Tibial nerve (tissue), 4 donors: Measurements from ENCODE around the gene CFDP1. TPM values are rescaled to one million over a fixed set of nuclear protein-coding genes. Genes with fewer than 3 reads are reported as not detected.
A peak's percentile ranks its signal among the peaks of the same experiment; 100 is the strongest.

Source experiments
- DNase-seq, 2 donors: peaks; one replicate each; pipeline ENCODE4 v3.0.0-alpha.2; 2019; ENCODE audit warnings: low spot score in 2 of 2
- H3K27ac ChIP-seq, 4 donors: fragments of 200-600 bp; sonication (generic) in 3 of 4; one replicate each; pipeline ENCODE4 v1.5.1; 2017 to 2019; ENCODE audit warnings: mild to moderate bottlenecking in 1 of 4
- H3K27me3 ChIP-seq, 2 donors: fragments of 200-600 bp; sonication (generic) in 1 of 2; one replicate each; pipeline versions ENCODE4 v1.5.1 to v1.6.0; 2017 to 2019
- H3K36me3 ChIP-seq, 3 donors: fragments of 200-600 bp; sonication (generic); one replicate each; pipeline ENCODE4 v1.5.1; 2018 to 2019
- H3K4me1 ChIP-seq, 4 donors: fragments of 200-600 bp; sonication (generic) in 3 of 4; one replicate each; pipeline ENCODE4 v1.5.1; 2017 to 2019
- H3K4me3 ChIP-seq, 4 donors: fragments of 200-600 bp; sonication (generic) in 3 of 4; one replicate each; pipeline ENCODE4 v1.5.1; 2017 to 2019; ENCODE audit warnings: mild to moderate bottlenecking in 1 of 4, moderate library complexity in 1 of 4
- H3K9me3 ChIP-seq, 4 donors: fragments of 200-600 bp; sonication (generic) in 3 of 4; one replicate each; pipeline ENCODE4 v1.5.1; 2017 to 2019
- EP300 ChIP-seq, 2 donors: sonication (generic); formaldehyde crosslinking; IDR thresholded peaks; one replicate each; pipeline ENCODE4 v1.6.1; 2017; ENCODE audit warnings: antibody characterized with exemption in 2 of 2, mild to moderate bottlenecking in 1 of 2
- POLR2A ChIP-seq, 2 donors: fragments of 450-650 bp; IDR thresholded peaks; one replicate each; pipeline ENCODE4 v1.6.1; 2017; ENCODE audit warnings: antibody characterized with exemption in 2 of 2, mild to moderate bottlenecking in 2 of 2, moderate library complexity in 2 of 2
- WGBS, 2 donors: methylation state at CpG; one replicate each; pipeline ENCODE4 v1.1.5; 2018; 5-methylcytosine and 5-hydroxymethylcytosine counted together
- total RNA-seq, 4 donors: library from RNA; depleted of rRNA; stranded (reverse); fragments of >200 nt; gene quantifications; one replicate each; pipeline ENCODE4 v1.1.0, GENCODE V29; 2016
- TF ChIP-seq, protein P1 (sequence below), 5 experiments: fragments of 200-600 bp in 3 of 5; fragments of 450-650 bp in 2 of 5; sonication (generic) in 3 of 5; IDR thresholded peaks; one replicate each; pipeline ENCODE4 v1.5.1; 2016 to 2019; ENCODE audit warnings: antibody characterized with exemption in 5 of 5, mild to moderate bottlenecking in 3 of 5, moderate library complexity in 2 of 5

Gene CFDP1
- total RNA-seq, 4 donors from 2014 or later = 35.6 to 120 (median 62.4) TPM

DNA sequence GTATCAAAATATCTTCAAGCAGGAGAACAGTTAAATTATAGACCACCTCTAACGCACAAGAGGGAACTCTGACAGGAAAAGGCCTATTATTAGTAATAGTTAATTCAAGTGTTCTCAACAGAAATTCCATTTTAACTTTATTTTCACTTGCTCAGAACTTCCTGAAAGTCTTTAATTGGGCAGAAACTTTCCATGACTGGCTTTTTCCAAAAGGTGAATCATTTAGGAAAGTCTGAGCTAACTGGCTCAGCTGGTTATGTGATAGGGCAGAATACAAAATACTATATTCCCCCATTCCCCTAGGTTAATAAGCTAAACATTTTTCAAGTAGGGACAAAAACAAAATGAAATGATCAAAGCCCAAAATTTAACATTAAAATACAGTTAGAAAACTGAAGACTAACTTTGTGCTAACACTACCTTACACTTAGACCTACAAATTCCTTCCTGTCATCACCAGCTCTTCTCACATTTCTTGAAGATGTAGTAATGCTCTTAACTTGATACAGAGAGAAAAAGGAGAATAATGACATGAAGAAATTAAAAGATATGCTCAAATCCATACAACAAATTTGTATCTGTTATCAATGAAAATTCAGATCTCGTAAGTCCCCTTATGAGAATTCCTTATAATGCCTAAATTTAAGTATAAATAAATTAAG is 31.0 kb downstream of the CFDP1 start:
- H3K36me3 ChIP-seq = peaks cover 0 to 27% (median 0%) of the 10 kb centered on the region in 3 donors
- peak overlapping the region; percentile 11 to 69 (median 62) for H3K27ac ChIP-seq
- H3K4me1 ChIP-seq = peaks cover 0 to 19% (median 5%) of the 10 kb centered on the region in 4 donors
- no peaks in the 10 kb centered on the region for H3K9me3 ChIP-seq
- DNase-seq = no peak
- H3K4me3 ChIP-seq = no peak overlapping the region
- H3K27me3 ChIP-seq = no peaks in the 10 kb centered on the region
- 20 to 21% methylated on average over 2 of the region's 2 CpGs for WGBS, 2 donors
- TF ChIP-seq, protein P1, sequence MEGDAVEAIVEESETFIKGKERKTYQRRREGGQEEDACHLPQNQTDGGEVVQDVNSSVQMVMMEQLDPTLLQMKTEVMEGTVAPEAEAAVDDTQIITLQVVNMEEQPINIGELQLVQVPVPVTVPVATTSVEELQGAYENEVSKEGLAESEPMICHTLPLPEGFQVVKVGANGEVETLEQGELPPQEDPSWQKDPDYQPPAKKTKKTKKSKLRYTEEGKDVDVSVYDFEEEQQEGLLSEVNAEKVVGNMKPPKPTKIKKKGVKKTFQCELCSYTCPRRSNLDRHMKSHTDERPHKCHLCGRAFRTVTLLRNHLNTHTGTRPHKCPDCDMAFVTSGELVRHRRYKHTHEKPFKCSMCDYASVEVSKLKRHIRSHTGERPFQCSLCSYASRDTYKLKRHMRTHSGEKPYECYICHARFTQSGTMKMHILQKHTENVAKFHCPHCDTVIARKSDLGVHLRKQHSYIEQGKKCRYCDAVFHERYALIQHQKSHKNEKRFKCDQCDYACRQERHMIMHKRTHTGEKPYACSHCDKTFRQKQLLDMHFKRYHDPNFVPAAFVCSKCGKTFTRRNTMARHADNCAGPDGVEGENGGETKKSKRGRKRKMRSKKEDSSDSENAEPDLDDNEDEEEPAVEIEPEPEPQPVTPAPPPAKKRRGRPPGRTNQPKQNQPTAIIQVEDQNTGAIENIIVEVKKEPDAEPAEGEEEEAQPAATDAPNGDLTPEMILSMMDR (IDR thresholded peaks at IDR 0.05) = no peak
- TF ChIP-seq EP300 (IDR thresholded peaks at IDR 0.05) = peak; percentile 42 to 68
- TF ChIP-seq POLR2A (IDR thresholded peaks at IDR 0.05) = no peak

DNA sequence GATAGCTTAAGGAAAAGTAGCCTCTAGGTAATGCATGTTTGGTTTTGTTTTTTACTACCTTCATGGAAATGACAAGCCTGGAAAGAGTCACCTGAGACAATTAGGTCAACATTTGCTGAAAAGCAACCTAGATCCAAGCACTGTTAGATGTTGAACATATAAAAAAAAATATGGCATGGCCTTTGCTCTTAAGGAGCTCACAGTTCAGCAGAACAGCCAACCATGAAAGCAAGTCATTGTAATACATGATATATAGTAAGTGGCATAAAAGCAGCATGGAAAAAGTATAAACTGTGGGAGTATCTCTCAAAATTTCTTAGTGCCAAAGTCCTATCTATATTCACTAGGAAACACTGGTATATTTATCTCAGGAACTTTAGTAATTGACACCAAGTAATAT is 31.6 kb downstream of the CFDP1 start:
- H3K9me3 ChIP-seq = no peaks in the 10 kb centered on the region
- no peaks in the 10 kb centered on the region for H3K27me3 ChIP-seq
- peaks cover 0 to 19% (median 5%) of the 10 kb centered on the region in 4 donors for H3K4me1 ChIP-seq
- no peak for DNase-seq
- peaks cover 0 to 23% (median 0%) of the 10 kb centered on the region in 3 donors for H3K36me3 ChIP-seq
- TF ChIP-seq POLR2A (IDR thresholded peaks at IDR 0.05) = no peak
- TF ChIP-seq, protein P1 (IDR thresholded peaks at IDR 0.05) = no peak
- TF ChIP-seq EP300 (IDR thresholded peaks at IDR 0.05) = no peak
- H3K27ac ChIP-seq = peak overlapping the region; percentile 11 to 69 (median 62)
- no peak overlapping the region for H3K4me3 ChIP-seq

DNA sequence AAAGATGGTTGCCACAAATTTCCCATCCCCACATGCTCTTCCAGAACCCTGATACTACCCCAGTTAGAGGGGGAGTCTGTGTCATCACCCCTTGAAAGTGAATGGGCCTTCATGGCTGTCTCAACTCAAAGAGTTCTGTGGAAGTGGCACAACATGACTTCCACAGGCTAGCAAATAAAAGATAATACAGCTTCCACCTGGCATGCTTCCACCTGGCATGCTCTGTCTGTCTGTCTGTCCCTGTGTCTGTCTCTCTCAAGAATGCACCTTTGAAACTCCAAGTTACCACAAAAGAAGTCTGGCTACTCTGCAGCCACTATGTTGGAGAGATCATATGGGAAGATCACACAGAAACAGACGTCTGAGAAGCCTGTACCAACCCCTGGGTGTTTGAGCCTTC is 35.0 kb downstream of the CFDP1 start:
- no peak overlapping the region for H3K27ac ChIP-seq
- no peak for DNase-seq
- peaks cover 0 to 19% (median 5%) of the 10 kb centered on the region in 4 donors for H3K4me1 ChIP-seq
- WGBS, 2 donors = 80 to 90% methylated on average over 1 of the region's 1 CpG
- TF ChIP-seq POLR2A (IDR thresholded peaks at IDR 0.05) (no peak), EP300 (IDR thresholded peaks at IDR 0.05) (no peak)
- no peaks in the 10 kb centered on the region for H3K9me3 ChIP-seq
- H3K4me3 ChIP-seq = no peak overlapping the region
- no peaks in the 10 kb centered on the region for H3K27me3 ChIP-seq
- H3K36me3 ChIP-seq = peaks cover 0 to 25% (median 0%) of the 10 kb centered on the region in 3 donors

DNA sequence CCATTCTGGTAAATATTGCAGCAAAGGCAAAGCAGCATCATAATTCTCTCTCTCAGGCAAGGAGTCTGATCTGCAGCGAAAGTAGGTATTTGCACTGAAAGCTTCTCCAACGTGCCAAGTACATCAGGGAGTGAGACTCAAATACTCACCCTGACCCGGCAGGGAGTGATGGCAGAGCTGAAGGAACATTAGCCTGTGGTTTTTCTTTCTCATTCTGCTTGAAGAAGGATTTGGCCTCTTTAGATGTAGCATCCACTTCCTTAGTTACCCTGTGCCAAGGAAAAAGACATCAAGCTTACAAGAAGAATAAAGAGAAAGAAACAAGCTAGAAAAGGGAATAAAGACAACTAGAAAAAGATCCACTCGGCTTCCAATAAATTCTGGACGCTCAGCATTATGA is 38.4 kb downstream of the CFDP1 start:
- TF ChIP-seq EP300 (IDR thresholded peaks at IDR 0.05) (no peak), POLR2A (IDR thresholded peaks at IDR 0.05) (no peak)
- TF ChIP-seq, protein P1 (IDR thresholded peaks at IDR 0.05) = no peak
- no peaks in the 10 kb centered on the region for H3K9me3 ChIP-seq
- H3K27ac ChIP-seq = no peak overlapping the region
- H3K27me3 ChIP-seq = no peaks in the 10 kb centered on the region
- no peak for DNase-seq
- H3K4me3 ChIP-seq = no peak overlapping the region
- peaks cover 2 to 53% (median 8%) of the 10 kb centered on the region in 3 donors for H3K36me3 ChIP-seq
- no peaks in the 10 kb centered on the region for H3K4me1 ChIP-seq
- WGBS, 2 donors = 66 to 74% methylated on average over 5 of the region's 5 CpGs

DNA sequence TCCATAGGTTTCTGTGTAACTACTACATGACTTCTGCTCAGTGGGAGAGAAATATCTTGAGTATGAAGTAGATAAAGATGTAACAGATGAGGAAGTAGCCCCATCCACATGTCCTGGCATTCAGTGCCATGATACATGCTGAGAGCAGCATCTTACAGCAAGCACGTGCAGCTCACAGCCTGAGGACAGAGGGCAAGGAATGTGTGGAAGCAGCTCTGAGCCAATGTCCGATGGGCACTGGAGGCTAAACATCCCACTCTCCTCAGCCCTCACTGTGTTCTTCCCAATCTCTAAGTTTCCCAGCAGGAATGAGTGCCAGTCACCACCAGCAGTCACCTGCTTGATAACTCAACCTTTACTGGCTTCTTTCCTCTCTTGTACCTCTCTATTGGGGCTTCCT is 40.4 kb downstream of the CFDP1 start:
- no peak for DNase-seq
- Histone ChIP-seq H3K27ac (no peak overlapping the region), H3K36me3 (peaks cover 2 to 58% (median 8%) of the 10 kb centered on the region in 3 donors), H3K4me1 (no peaks in the 10 kb centered on the region), H3K9me3 (no peaks in the 10 kb centered on the region), H3K27me3 (no peaks in the 10 kb centered on the region), H3K4me3 (no peak overlapping the region)
- no peak for TF ChIP-seq POLR2A (IDR thresholded peaks at IDR 0.05)
- TF ChIP-seq, protein P1 (IDR thresholded peaks at IDR 0.05) = no peak
- no peak for TF ChIP-seq EP300 (IDR thresholded peaks at IDR 0.05)
- 41 to 78% methylated on average over 2 of the region's 2 CpGs for WGBS, 2 donors
